ENCODE data around the gene KLHDC2.
"Not testable (repeated sequence)": the region's sequence is repeated elsewhere in the genome, so short reads cannot be mapped to it uniquely, and the experiment has no call there.

Gene KLHDC2

DNA sequence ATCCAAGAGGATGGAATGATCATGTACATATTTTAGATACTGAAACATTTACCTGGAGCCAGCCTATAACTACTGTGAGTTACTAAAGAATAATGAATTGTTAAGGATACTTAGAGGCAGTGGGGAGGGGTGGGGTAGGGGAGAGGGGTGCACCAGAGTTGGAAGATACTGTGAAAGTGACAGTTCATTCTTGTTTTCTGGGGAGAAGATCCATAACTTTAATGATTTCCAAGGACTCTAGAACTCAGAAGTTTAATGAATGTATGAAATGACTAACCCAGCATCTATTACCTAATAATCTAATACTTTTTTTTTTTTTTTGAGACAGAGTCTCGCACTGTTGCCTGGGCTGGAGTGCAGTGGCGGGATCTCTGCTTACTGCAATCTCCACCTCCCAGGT is 10.5 kb downstream of the KLHDC2 start:
- ChIA-PET POLR2A (ENCODE audit: low non-redundant PET) (no interaction called here), CTCF (no interaction called here)
- H3K27ac ChIP-seq: no peak overlapping the region
- DNase-seq (ENCODE audit: low spot score): no peak
- TF ChIP-seq, protein P1, sequence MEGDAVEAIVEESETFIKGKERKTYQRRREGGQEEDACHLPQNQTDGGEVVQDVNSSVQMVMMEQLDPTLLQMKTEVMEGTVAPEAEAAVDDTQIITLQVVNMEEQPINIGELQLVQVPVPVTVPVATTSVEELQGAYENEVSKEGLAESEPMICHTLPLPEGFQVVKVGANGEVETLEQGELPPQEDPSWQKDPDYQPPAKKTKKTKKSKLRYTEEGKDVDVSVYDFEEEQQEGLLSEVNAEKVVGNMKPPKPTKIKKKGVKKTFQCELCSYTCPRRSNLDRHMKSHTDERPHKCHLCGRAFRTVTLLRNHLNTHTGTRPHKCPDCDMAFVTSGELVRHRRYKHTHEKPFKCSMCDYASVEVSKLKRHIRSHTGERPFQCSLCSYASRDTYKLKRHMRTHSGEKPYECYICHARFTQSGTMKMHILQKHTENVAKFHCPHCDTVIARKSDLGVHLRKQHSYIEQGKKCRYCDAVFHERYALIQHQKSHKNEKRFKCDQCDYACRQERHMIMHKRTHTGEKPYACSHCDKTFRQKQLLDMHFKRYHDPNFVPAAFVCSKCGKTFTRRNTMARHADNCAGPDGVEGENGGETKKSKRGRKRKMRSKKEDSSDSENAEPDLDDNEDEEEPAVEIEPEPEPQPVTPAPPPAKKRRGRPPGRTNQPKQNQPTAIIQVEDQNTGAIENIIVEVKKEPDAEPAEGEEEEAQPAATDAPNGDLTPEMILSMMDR (conservative IDR thresholded peaks at IDR 0.05; ENCODE audit: low read depth): no peak

DNA sequence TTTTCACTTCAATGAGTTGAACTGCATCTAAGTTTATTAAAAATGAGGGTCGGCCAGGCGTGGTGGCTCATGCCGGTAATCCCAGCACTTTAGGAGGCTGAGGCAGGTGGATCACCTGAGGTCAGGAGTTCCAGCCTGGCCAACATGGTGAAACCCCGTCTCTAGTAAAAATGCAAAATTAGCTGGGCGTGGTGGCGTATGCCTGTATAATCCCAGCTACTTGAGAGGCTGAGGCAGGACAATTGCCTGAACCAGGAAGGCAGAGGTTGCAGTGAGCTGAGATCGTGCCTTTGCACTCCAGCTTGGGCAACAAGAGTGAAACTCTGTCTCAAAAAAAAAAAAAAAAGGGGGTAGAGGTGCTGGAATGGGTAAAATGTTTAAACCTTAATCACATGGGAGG is 13.1 kb downstream of the KLHDC2 start:
- POLR2A ChIA-PET (ENCODE audit: low non-redundant PET): interaction anchor here (0.6 kb wide), 1 partner anchor 15 kb away, joined by 5 read pairs; no protein-coding TSS in a partner anchor
- not testable (repeated sequence) for DNase-seq (ENCODE audit: low spot score); H3K27ac ChIP-seq
- CTCF ChIA-PET: interaction anchor here (0.6 kb wide), 1 partner anchor 77 kb away, joined by 4 read pairs; no protein-coding TSS in a partner anchor

DNA sequence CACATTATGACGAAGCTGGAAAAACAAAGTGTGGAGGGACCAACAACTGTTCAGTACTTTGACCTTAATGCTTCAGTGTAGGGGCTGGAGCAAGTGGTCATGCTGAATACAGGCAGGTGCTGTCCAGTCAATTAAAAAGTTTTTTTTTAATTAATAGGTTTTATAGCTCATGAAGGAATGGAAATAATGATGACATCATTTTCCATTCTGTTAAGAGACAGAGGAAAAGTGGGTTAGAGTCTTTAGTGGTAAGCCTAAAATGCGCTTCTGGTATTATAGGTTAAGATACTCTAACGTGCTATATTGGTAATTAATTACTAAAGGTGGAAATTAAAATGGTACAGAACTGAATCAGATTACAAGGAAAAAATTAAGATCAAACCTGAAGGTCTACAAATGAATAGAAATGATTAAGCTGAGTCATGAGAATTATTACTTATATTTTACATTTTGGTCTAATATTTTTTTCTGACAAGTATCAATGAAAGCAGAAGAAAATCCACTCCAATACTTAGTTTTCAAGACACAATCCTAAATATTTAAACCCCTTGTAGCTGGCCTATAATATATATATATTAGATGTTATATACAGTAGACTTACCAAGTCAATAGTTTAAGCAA is 15.6 kb downstream of the KLHDC2 start:
- TF ChIP-seq, protein P1 (conservative IDR thresholded peaks at IDR 0.05; ENCODE audit: low read depth): no peak
- DNase-seq (ENCODE audit: low spot score): no peak
- POLR2A ChIA-PET (ENCODE audit: low non-redundant PET): no interaction called here
- no peak overlapping the region for H3K27ac ChIP-seq
- CTCF ChIA-PET: interaction anchor here (0.6 kb wide), 1 partner anchor 77 kb away, joined by 3 read pairs; no protein-coding TSS in a partner anchor

DNA sequence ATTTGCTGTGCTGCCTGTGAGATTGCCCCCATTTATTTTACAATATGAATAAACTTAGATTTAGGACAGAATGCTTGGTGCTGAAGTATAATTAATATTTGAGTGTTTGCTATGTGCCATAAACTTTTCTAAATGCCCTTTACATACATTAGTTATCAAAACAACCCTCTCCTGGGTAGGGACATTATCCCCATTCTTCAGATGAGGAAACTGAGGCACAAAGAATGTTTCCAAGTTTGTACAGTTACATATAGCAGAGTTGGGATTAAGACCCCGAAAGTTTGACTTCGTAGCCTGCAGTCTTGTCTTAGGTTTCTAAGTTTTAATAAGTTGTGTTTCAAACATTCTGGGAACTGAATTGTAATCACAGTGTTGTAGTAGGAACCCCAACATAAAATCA is 18.4 kb downstream of the KLHDC2 start:
- H3K27ac ChIP-seq: no peak overlapping the region
- CTCF ChIA-PET: interaction anchor here (0.6 kb wide), 1 partner anchor 191 kb away, joined by 3 read pairs; no protein-coding TSS in a partner anchor
- no peak for DNase-seq (ENCODE audit: low spot score)
- POLR2A ChIA-PET (ENCODE audit: low non-redundant PET): no interaction called here
- TF ChIP-seq, protein P1 (conservative IDR thresholded peaks at IDR 0.05; ENCODE audit: low read depth): no peak

DNA sequence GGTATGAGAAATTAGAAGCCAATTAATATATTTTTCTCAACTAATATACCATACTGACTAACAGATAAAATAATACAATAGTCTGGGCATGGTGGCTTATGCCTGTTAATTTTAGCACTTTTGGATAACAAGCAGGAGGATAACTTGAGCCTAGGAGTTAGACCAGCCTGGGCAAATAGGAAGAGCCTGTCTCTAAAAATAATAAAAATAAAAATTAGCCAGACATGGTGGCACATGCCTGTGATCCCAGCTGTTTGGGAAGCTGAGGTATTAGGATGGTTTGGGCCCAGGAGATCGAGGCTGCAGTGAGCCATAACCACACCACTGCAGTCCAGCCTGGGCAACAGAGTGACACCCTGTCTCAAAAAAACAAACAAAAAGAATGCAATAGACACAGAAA is 24.7 kb downstream of the KLHDC2 start:
- CTCF ChIA-PET: interaction anchor here (0.7 kb wide), 1 partner anchor 35 kb away, joined by 6 read pairs; no protein-coding TSS in a partner anchor
- TF ChIP-seq, protein P1 (conservative IDR thresholded peaks at IDR 0.05; ENCODE audit: low read depth): no peak
- no peak for DNase-seq (ENCODE audit: low spot score)
- no peak overlapping the region for H3K27ac ChIP-seq
- POLR2A ChIA-PET (ENCODE audit: low non-redundant PET): no interaction called here

DNA sequence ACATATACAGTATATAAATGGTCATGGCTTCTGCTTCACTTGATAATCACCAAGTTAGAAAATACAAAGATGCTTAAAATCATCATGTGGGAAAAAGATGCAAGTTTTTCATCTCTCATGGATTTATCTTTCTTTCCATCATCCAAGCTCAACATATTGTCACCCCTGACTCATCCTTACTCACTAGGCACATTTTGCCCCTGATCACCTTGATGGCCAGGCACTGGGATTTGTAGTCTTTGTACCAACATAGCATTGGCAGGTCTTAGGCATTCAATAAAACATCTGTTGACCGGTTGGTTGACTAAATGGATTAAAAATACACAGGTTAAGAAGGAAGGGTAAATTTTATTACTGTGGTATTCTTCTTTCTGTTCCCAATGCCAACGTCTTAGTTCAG is 28.1 kb downstream of the KLHDC2 start:
- ChIA-PET CTCF (no interaction called here), POLR2A (ENCODE audit: low non-redundant PET) (interaction anchor here (0.6 kb wide), 1 partner anchor 15 kb away, joined by 5 read pairs; no protein-coding TSS in a partner anchor)
- TF ChIP-seq, protein P1 (conservative IDR thresholded peaks at IDR 0.05; ENCODE audit: low read depth): no peak
- DNase-seq (ENCODE audit: low spot score): no peak
- no peak overlapping the region for H3K27ac ChIP-seq

DNA sequence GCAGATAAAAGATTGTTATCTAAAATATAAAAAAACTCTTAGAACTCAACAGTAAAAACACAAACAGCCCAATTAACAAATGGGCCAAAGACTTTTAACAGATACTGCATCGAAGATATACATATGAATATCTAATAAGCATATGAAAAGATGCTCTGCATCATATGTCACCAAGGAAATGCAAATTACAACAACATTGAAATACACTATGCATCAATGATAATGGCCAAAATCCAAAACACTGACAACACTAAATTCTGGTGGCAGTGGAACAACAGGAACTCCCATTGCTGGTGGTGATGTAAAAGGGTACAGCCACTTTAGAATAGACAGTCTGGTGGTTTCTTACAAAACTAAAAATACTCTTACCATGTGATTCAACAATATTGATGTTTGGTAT is 40.8 kb downstream of the KLHDC2 start:
- no peak for DNase-seq (ENCODE audit: low spot score)
- TF ChIP-seq, protein P1 (conservative IDR thresholded peaks at IDR 0.05; ENCODE audit: low read depth): no peak
- H3K27ac ChIP-seq: no peak overlapping the region
- POLR2A ChIA-PET (ENCODE audit: low non-redundant PET): no interaction called here
- CTCF ChIA-PET: interaction anchor here (0.6 to 0.7 kb wide), 2 partner anchors 10 to 94 kb away, joined by 3 to 4 read pairs; no protein-coding TSS in a partner anchor

DNA sequence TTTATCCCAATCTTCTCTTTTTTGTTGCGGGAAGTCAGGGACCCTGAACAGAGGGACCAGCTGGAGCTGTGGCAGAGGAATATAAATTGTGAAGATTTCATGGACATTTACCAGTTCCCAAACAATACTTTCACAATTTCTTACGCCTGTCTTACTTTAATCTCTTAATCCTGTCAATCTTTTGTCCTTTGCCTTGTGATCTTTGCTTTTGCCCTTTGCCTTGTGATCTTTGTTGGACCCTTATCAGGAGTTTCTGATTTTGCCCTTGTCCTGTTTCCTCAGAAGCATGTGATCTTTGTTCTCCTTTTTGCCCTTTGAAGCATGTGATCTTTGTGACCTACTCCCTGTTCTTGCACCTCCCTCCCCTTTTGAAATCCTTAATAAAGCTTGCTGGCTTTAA is 48.2 kb downstream of the KLHDC2 start:
- H3K27ac ChIP-seq: not testable (repeated sequence)

More for the DNA sequence above, 48.2 kb downstream of the KLHDC2 start:
- POLR2A ChIA-PET (ENCODE audit: low non-redundant PET); CTCF ChIA-PET; DNase-seq (ENCODE audit: low spot score): not testable (repeated sequence)
